GM12875 (cell line): Measurements from ENCODE around the gene LRATD1.

Source experiments
- H3K4me3 ChIP-seq: one replicate; pipeline ENCODE4 v1.5.1; 2011; ENCODE audit warnings: low read depth, low read length, control low read depth
- CTCF ChIP-seq: IDR thresholded peaks from 2 replicates; pipeline ENCODE4 v1.5.1; 2011; ENCODE audit warnings: low read depth, mild to moderate bottlenecking, control low read depth, inconsistent platforms, low read length, moderate library complexity, borderline replicate concordance; ENCODE audit not compliant: insufficient read depth

The LRATD1 gene

DNA sequence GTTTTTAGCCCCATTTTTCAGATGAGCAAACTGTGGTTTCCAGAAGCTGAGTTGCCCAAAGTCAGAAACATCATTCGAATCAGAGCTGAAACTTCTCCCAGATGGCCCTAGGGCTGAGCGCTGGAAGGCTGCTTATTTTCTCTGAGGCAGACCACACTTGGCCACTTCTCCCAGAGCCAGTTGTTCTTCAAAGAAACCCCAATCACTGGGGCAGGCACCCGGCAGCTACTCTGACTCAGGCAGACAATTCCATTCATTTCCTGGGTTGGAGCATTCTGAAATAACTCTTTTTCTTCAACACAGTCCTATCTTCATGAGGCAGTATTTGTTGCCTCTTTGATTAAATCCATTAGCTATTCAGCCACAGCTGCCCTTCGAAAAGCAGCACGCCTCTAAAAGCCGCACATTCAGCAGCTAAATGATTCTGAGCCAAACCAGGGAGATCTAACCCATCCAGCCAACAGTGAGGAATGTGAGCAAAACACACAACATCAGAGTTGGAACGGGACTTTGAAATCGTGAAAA lies 40.9 kb downstream of the LRATD1 start:
- H3K4me3 ChIP-seq, result no peak overlapping the region
- no peak for TF ChIP-seq CTCF

DNA sequence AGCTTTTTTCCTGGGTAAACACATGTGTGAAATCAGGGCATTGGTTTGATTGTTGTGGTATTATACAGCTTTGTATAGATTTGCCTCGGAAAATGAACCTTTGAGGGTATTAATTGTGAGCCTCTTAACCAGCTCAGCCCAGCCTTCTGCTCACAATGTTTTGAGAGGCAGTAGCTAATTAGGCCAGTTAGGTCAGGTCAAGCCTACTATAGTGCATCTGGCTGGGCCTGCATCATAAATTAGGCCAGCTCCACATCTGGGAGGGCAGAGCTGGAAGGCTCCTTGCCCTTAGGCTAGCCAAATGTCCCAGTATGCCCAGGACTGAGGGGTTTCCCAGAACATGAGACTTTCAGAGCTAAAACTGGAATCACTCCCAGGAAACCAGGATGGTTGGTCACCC lies 43.0 kb downstream of the LRATD1 start:
- TF ChIP-seq CTCF, result no peak
- H3K4me3 ChIP-seq, result no peak overlapping the region

GRCh38 chr2:14676371-14676770 lies 43.9 kb downstream of the LRATD1 start:
- TF ChIP-seq CTCF, result no peak

GRCh38 chr2:14677039-14677438 lies 44.5 kb downstream of the LRATD1 start:
- no peak for TF ChIP-seq CTCF
- H3K4me3 ChIP-seq, result no peak overlapping the region

More at GRCh38 chr2:14676371-14676770, 43.9 kb downstream of the LRATD1 start:
- no peak overlapping the region for H3K4me3 ChIP-seq

- H3K4me3 ChIP-seq, result no peak overlapping the region
- TF ChIP-seq CTCF, result no peak
Observed at GRCh38 chr2:14678761-14679160, 46.2 kb downstream of the LRATD1 start.

GRCh38 chr2:14681608-14682007 lies 49.1 kb downstream of the LRATD1 start:
- no peak for TF ChIP-seq CTCF
- no peak overlapping the region for H3K4me3 ChIP-seq
